HG03066 (cell line): Measurements from ENCODE around the gene LRBA.
"Not testable (repeated sequence)": the region's sequence is repeated elsewhere in the genome, so short reads cannot be mapped to it uniquely, and the experiment has no call there.

Experiments used
- ATAC-seq: cut with Tn5 transposase; IDR thresholded peaks from one replicate; pipeline ENCODE4 v1.9.1; 2021; ENCODE audit warnings: low read depth; ENCODE audit not compliant: unreplicated experiment

LRBA gene

GRCh38 chr4:151014521-151015458 is at the start of gene LRBA:
Gene LRBA (minus strand): TSS chr4:151015284. CDS start chr4:151014642, 642 bp downstream.
- ATAC-seq, result peak; percentile 74

GRCh38 chr4:151063143-151063542 is 48.1 kb upstream of the LRBA start:
- not testable (repeated sequence) for ATAC-seq

- no peak for ATAC-seq
Measured at GRCh38 chr4:151055539-151055938, 40.5 kb upstream of the LRBA start.

GRCh38 chr4:151052785-151053184 is 37.7 kb upstream of the LRBA start:
- ATAC-seq, result no peak

GRCh38 chr4:151049430-151049884 is 34.4 kb upstream of the LRBA start:
- no peak for ATAC-seq

- ATAC-seq, result no peak
Measured at GRCh38 chr4:151048913-151049312, 33.8 kb upstream of the LRBA start.

- no peak for ATAC-seq
Measured at GRCh38 chr4:151046609-151047008, 31.5 kb upstream of the LRBA start.

- no peak for ATAC-seq
Measured at GRCh38 chr4:151045907-151046306, 30.8 kb upstream of the LRBA start.

- ATAC-seq, result no peak
Measured at GRCh38 chr4:151043803-151044515, 28.9 kb upstream of the LRBA start.

GRCh38 chr4:151039733-151040132 is 24.6 kb upstream of the LRBA start:
- no peak for ATAC-seq

GRCh38 chr4:151038452-151039157 is 23.5 kb upstream of the LRBA start:
- ATAC-seq, result no peak

GRCh38 chr4:151035911-151036310 is 20.8 kb upstream of the LRBA start:
- ATAC-seq, result no peak

- ATAC-seq, result no peak
Measured at GRCh38 chr4:151035328-151035727, 20.2 kb upstream of the LRBA start.

- ATAC-seq, result no peak
Measured at GRCh38 chr4:151034829-151035228, 19.7 kb upstream of the LRBA start.

GRCh38 chr4:151031831-151032605 is 16.9 kb upstream of the LRBA start:
- ATAC-seq, result peak; percentile 47

GRCh38 chr4:151029537-151029936 is 14.5 kb upstream of the LRBA start:
- no peak for ATAC-seq

- ATAC-seq, result not testable (repeated sequence)
Measured at GRCh38 chr4:151029006-151029405, 13.9 kb upstream of the LRBA start.

GRCh38 chr4:151025759-151026158 is 10.7 kb upstream of the LRBA start:
- ATAC-seq, result no peak

- ATAC-seq, result no peak
Measured at GRCh38 chr4:151022586-151022985, 7.5 kb upstream of the LRBA start.
